Measurements from ENCODE around the gene ZNF829.
A peak's percentile ranks its signal among the peaks of the same experiment; 100 is the strongest.

ZNF829 gene

DNA sequence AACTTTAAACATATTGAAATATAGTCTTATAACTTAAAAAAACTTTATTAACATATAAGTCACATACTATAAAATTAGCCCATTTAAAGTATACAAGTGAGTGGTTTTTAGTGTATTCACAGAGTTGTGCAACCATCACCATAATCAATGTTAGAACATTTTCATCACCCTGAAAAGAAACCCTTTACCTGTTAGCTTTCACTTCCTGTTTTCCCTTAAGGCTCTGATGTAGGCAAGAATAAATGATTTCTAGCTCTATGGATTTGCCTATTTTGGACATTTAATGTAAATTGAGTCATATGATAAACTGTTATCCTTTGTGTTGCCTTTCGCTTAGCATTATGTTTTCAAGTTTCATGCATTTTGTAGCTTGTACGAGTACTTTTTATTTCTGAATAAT lies 15.6 kb upstream of the ZNF829 start:
- Histone ChIP-seq H3K4me3 (replicated peaks; ENCODE audit: low read depth, low read length) (no peak overlapping the region), H3K27me3 (replicated peaks; ENCODE audit: control insufficient read depth, insufficient read depth, low read length) (no peaks in the 10 kb centered on the region), H3K36me3 (ENCODE audit: control insufficient read depth, insufficient read depth, low read length) (no peaks in the 10 kb centered on the region)
- no peak for DNase-seq (ENCODE audit: extremely low read depth, insufficient read length)
- TF ChIP-seq, protein P1, sequence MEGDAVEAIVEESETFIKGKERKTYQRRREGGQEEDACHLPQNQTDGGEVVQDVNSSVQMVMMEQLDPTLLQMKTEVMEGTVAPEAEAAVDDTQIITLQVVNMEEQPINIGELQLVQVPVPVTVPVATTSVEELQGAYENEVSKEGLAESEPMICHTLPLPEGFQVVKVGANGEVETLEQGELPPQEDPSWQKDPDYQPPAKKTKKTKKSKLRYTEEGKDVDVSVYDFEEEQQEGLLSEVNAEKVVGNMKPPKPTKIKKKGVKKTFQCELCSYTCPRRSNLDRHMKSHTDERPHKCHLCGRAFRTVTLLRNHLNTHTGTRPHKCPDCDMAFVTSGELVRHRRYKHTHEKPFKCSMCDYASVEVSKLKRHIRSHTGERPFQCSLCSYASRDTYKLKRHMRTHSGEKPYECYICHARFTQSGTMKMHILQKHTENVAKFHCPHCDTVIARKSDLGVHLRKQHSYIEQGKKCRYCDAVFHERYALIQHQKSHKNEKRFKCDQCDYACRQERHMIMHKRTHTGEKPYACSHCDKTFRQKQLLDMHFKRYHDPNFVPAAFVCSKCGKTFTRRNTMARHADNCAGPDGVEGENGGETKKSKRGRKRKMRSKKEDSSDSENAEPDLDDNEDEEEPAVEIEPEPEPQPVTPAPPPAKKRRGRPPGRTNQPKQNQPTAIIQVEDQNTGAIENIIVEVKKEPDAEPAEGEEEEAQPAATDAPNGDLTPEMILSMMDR (IDR thresholded peaks at IDR 0.05; ENCODE audit: insufficient read depth, low read length, poor library complexity, severe bottlenecking) = no peak

DNA sequence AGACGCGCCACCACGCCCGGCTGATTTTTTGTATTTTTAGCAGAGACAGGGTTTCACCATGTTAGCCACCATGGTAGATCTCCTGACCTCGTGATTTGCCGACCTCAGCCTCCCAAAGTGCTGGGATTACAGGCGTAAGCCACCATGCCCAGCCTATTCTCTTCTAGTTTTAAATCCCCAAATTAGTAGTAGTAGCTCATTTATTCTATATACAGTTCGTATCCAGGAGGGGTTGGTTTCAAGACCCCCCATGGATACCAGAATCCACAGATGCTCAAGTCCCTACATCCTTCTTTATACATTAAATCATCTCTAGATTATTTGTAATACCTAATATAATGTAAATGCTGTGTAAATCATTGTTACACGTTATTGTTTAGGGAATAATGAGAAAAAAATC lies 2.0 kb upstream of the ZNF829 start:
- no peak overlapping the region for H3K4me3 ChIP-seq (replicated peaks; ENCODE audit: low read depth, low read length)
- TF ChIP-seq, protein P1 (IDR thresholded peaks at IDR 0.05; ENCODE audit: insufficient read depth, low read length, poor library complexity, severe bottlenecking) = no peak
- H3K27me3 ChIP-seq (replicated peaks; ENCODE audit: control insufficient read depth, insufficient read depth, low read length) = no peaks in the 10 kb centered on the region
- no peak for DNase-seq (ENCODE audit: extremely low read depth, insufficient read length)
- H3K36me3 ChIP-seq (ENCODE audit: control insufficient read depth, insufficient read depth, low read length) = no peaks in the 10 kb centered on the region

DNA sequence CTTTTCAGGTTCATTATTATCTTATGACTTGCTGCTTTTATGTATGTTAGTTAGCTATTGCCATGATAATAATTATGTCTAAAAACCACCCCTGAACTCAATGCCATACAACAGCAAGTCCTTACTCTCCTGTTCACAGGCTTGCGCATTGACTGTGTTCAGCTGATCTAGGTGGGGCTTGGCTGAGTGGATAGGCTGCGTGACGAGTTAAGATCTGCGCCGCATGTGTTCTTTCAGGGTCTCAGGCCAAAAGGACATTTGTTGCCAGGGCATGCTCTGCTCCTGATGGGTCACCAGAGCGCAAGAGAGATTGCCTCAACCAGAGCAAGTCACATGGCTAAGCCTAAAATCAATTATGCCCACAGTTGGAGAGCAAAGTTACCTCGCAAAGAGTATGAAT lies 900 bp upstream of the ZNF829 start:
- no peaks in the 10 kb centered on the region for H3K27me3 ChIP-seq (replicated peaks; ENCODE audit: control insufficient read depth, insufficient read depth, low read length)
- H3K36me3 ChIP-seq (ENCODE audit: control insufficient read depth, insufficient read depth, low read length) = no peaks in the 10 kb centered on the region
- DNase-seq (ENCODE audit: extremely low read depth, insufficient read length) = peak; percentile 9
- H3K4me3 ChIP-seq (replicated peaks; ENCODE audit: low read depth, low read length) = peak overlapping the region; percentile 56
- TF ChIP-seq, protein P1 (IDR thresholded peaks at IDR 0.05; ENCODE audit: insufficient read depth, low read length, poor library complexity, severe bottlenecking) = no peak

DNA sequence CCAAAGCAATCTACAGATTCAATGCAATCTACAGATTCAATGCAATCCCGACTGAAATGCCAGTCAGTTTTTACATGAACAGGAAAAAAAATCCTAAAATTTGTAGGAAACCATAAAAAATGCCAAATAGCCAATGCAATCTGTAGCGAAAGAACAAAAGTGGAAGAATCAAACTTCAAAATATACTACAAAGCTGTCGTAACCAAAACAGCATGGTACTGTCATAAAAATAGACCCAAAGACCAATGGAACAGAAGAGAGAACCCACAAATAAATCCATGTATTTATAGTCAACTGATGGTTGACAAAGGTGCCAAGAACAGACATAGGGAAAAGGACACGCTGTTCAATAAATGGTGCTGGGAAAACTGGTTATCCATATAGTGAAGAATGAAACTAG lies 17.7 kb downstream of the ZNF829 start:
- H3K4me3 ChIP-seq (replicated peaks; ENCODE audit: low read depth, low read length) = no peak overlapping the region
- no peaks in the 10 kb centered on the region for H3K27me3 ChIP-seq (replicated peaks; ENCODE audit: control insufficient read depth, insufficient read depth, low read length)
- TF ChIP-seq, protein P1 (IDR thresholded peaks at IDR 0.05; ENCODE audit: insufficient read depth, low read length, poor library complexity, severe bottlenecking) = no peak
- no peaks in the 10 kb centered on the region for H3K36me3 ChIP-seq (ENCODE audit: control insufficient read depth, insufficient read depth, low read length)
- DNase-seq (ENCODE audit: extremely low read depth, insufficient read length) = no peak

DNA sequence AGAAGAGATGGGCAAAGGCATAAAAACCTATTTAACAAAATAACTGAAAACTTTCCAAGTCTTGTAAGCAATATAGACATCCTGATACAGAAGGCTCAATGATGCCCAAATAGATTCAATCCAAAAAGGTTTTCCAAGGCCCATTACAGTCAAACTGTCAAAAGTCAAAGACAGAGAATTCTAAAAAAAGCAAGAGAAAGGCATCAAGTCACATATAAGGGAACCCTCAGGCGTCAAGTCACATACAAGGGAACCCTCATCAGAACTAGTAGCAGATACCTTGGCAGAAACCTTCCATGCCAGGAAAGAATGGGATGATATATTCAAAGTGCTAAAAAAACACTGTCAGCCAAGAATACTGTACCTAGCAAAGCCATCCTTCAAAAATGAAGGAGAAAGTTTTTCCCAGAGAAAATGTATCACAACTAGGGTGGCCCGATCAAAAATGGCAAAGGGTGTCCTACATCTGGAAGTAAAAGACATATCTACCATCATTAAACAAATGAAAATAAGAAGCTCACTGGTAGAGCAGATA lies 21.2 kb downstream of the ZNF829 start:
- H3K27me3 ChIP-seq (replicated peaks; ENCODE audit: control insufficient read depth, insufficient read depth, low read length) = no peaks in the 10 kb centered on the region
- H3K4me3 ChIP-seq (replicated peaks; ENCODE audit: low read depth, low read length) = no peak overlapping the region
- H3K36me3 ChIP-seq (ENCODE audit: control insufficient read depth, insufficient read depth, low read length) = no peaks in the 10 kb centered on the region
- DNase-seq (ENCODE audit: extremely low read depth, insufficient read length) = no peak
- TF ChIP-seq, protein P1 (IDR thresholded peaks at IDR 0.05; ENCODE audit: insufficient read depth, low read length, poor library complexity, severe bottlenecking) = no peak

DNA sequence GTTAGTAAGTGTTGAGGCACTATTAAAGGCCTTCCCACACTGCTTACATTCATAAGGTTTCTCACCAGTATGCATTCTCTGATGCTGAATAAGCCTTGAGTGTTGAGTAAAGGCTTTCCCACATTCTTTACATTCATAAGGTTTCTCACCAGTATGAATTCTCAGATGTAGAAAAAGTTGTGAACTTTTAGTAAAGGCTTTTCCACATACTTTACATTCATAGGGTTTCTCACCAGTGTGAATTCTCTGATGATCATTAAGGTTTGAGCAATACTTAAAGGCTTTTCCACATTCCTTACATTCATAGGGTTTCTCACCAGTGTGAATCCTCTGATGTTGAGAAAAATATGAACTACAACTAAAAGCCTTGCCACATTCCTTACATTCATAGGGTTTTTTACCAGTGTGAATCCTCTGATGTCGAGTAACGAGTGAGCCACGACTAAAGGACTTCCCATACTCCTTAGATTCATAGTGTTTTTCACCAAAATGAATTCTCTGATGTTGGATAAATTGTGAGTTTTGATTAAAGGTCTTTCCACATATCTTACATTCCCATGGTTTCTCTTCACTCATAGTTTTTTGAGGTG lies 24.2 kb downstream of the ZNF829 start:
- no peaks in the 10 kb centered on the region for H3K27me3 ChIP-seq (replicated peaks; ENCODE audit: control insufficient read depth, insufficient read depth, low read length)
- no peaks in the 10 kb centered on the region for H3K36me3 ChIP-seq (ENCODE audit: control insufficient read depth, insufficient read depth, low read length)
- DNase-seq (ENCODE audit: extremely low read depth, insufficient read length) = no peak
- TF ChIP-seq, protein P1 (IDR thresholded peaks at IDR 0.05; ENCODE audit: insufficient read depth, low read length, poor library complexity, severe bottlenecking) = no peak
- no peak overlapping the region for H3K4me3 ChIP-seq (replicated peaks; ENCODE audit: low read depth, low read length)

Data from GM06990 (cell line).